ENCODE data around the gene CCDC102B.

Gene CCDC102B

GRCh38 chr18:68818584-68818983, 20.7 kb downstream of the CCDC102B start:
- in situ Hi-C loops (cut with MboI; ENCODE audit: low pct_unique_long_range_greater_than_20kb, low sequenced_read_pairs) = no loop called here
- DNase-seq = no peak

DNA sequence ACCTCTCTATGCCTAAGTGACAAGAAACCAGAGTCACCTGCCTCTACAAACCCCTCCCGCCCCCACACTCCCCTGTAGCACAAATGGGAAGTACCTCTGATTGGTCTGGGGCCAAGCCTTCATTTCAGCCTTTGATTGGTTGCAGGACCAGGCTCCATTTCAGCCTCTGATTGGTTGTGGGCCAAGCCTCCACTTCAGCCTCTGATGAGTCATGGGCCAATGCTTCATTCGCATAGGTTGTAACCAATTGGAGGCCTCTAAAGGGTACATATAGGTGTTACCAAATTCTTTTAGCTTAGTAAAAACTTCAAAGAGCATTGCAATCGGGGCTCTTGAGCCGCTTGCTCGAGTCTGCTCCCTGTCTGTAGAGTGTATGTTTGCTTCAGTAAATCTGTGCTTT, 25.0 kb downstream of the CCDC102B start:
- in situ Hi-C loops (cut with MboI; ENCODE audit: low pct_unique_long_range_greater_than_20kb, low sequenced_read_pairs) = no loop called here
- DNase-seq = no peak

GRCh38 chr18:68826121-68826520, 28.2 kb downstream of the CCDC102B start:
- in situ Hi-C loops (cut with MboI; ENCODE audit: low pct_unique_long_range_greater_than_20kb, low sequenced_read_pairs) = no loop called here
- DNase-seq = no peak

- DNase-seq = no peak
- in situ Hi-C loops (cut with MboI; ENCODE audit: low pct_unique_long_range_greater_than_20kb, low sequenced_read_pairs) = no loop called here
These were observed 32.6 kb downstream of the CCDC102B start for GRCh38 chr18:68830256-68831045.

GRCh38 chr18:68833756-68834155, 35.9 kb downstream of the CCDC102B start:
- DNase-seq = no peak
- in situ Hi-C loops (cut with MboI; ENCODE audit: low pct_unique_long_range_greater_than_20kb, low sequenced_read_pairs) = no loop called here

GRCh38 chr18:68837665-68838451, 40.0 kb downstream of the CCDC102B start:
- in situ Hi-C loops (cut with MboI; ENCODE audit: low pct_unique_long_range_greater_than_20kb, low sequenced_read_pairs) = no loop called here
- no peak for DNase-seq

DNA sequence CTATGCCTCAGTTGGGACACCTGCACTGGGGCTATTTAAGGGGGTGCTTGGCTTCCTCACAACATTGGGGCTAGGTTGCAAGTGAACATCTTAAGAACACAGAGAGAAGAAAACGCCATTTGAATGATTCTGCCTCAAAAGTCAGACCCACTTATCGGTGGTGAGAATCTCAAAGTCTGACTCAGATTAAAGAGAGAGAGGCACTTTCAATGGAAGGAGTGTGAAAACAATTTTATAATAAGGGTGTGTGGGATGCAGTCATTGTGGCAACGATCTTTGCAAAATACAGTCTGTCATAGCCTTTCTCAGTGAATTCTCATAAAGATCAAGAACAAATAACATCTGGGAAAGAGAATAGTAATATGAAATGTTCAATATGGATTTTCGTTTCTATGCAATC, 41.8 kb downstream of the CCDC102B start:
- no peak for DNase-seq
- in situ Hi-C loops (cut with MboI; ENCODE audit: low pct_unique_long_range_greater_than_20kb, low sequenced_read_pairs) = no loop called here

- DNase-seq = peak; percentile 48
- in situ Hi-C loops (cut with MboI; ENCODE audit: low pct_unique_long_range_greater_than_20kb, low sequenced_read_pairs) = no loop called here
These were observed 42.8 kb downstream of the CCDC102B start for GRCh38 chr18:68840554-68841263.

DNA sequence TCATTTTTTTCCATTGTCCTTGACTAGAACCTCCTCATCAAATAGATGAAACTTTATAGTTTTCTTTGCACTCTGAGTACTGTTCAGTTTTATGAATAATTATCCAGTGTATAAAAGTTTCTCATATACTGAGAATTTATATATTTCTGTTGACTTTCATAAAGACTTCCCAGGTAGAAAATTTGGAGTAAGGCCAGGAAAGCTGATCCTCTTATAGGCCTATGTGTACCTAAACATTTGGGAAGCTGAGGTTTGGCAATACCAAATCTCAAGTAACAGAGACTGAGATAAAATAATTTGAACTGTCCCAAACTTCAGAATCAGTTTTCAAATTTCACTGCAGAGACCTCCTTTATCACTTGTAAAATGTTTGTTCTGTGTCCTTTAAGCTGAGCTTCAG, 43.4 kb downstream of the CCDC102B start:
- no peak for DNase-seq
- in situ Hi-C loops (cut with MboI; ENCODE audit: low pct_unique_long_range_greater_than_20kb, low sequenced_read_pairs) = no loop called here

GRCh38 chr18:68842951-68843350, 45.1 kb downstream of the CCDC102B start:
- in situ Hi-C loops (cut with MboI; ENCODE audit: low pct_unique_long_range_greater_than_20kb, low sequenced_read_pairs) = no loop called here
- DNase-seq = no peak

DNA sequence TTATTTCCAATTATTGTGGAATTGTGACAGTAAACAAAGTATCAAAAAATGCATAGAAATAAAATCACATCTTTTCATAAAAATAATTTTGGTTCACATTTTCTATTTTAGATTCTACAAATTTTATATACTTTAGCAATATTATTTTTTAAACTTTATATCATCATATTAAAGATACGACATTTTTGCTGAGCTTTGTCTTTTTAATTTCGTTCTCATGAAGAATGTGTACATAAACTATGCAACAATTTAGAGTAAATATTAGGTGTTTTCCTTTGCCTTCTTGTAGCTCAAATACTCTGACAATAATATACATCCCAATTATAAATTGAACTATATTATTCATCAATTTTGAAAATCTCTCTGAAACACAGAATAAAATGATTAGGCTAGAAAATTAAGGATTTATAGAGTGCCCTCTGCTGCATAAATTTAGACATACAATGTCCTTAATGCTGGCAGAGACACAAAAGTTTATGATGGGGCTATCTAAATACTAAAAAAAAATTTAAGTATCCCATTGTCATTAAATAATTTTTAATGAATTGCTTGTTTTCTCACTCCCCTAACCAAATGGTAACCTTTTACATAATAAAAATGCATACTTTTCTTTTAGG, 45.7 kb downstream of the CCDC102B start:
- DNase-seq = no peak

DNA sequence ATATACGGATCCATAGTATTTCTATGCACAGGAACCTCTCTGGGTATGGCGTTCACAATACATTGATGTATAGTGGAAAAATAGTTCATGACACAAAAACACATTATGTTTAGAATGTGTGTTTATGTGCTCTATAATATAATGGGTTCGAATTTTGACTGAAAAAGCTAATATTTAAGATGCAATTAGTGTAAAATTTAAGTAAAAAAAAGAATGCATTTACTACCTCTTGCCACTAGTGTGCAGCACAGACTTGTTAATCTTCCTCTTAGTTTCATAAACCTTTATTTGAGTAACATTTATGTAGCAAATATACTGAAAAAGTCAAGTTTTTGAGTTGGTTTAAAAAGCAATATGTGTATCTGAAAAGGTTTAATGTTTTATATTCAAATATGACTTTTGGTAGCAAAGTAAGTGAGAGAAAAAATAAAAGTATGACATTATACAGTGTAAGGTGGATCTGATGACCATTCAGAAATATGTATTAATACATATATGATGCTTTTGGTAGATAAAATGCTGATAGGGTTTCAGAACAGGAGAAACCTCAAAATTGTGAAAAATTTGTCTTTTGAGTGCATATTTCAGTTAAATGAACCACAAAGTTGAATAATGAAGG, 49.4 kb downstream of the CCDC102B start:
- DNase-seq = peak; percentile 32
- in situ Hi-C loops (cut with MboI; ENCODE audit: low pct_unique_long_range_greater_than_20kb, low sequenced_read_pairs) = no loop called here

More for the DNA sequence above, 45.7 kb downstream of the CCDC102B start:
- in situ Hi-C loops (cut with MboI; ENCODE audit: low pct_unique_long_range_greater_than_20kb, low sequenced_read_pairs) = no loop called here

GRCh38 chr18:68848242-68848641, 50.4 kb downstream of the CCDC102B start:
- in situ Hi-C loops (cut with MboI; ENCODE audit: low pct_unique_long_range_greater_than_20kb, low sequenced_read_pairs) = no loop called here

GRCh38 chr18:68854786-68855391, 57.0 kb downstream of the CCDC102B start:
- DNase-seq = no peak
- in situ Hi-C loops (cut with MboI; ENCODE audit: low pct_unique_long_range_greater_than_20kb, low sequenced_read_pairs) = no loop called here

More at GRCh38 chr18:68848242-68848641, 50.4 kb downstream of the CCDC102B start:
- no peak for DNase-seq

DNA sequence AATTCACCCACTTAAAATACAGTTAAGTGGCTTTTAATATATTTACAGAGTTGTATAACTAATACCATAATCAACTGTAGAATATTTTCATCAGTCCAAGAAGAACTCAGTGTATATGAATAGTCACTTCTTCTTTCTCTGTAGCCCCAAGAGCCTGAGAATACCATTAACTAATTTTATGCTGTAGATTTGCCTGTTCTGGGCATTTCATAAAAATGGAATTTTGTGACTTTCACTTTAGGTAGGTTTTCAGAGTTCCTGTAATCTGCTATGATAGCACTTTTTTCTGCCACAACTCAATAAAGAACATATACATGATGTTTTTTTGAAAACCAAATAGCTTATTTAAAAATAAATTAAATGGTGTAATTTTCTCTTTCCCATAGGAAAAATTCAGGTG, 57.6 kb downstream of the CCDC102B start:
- DNase-seq = no peak
- in situ Hi-C loops (cut with MboI; ENCODE audit: low pct_unique_long_range_greater_than_20kb, low sequenced_read_pairs) = no loop called here

GRCh38 chr18:68861365-68861764, 63.5 kb downstream of the CCDC102B start:
- DNase-seq = no peak
- in situ Hi-C loops (cut with MboI; ENCODE audit: low pct_unique_long_range_greater_than_20kb, low sequenced_read_pairs) = no loop called here

DNA sequence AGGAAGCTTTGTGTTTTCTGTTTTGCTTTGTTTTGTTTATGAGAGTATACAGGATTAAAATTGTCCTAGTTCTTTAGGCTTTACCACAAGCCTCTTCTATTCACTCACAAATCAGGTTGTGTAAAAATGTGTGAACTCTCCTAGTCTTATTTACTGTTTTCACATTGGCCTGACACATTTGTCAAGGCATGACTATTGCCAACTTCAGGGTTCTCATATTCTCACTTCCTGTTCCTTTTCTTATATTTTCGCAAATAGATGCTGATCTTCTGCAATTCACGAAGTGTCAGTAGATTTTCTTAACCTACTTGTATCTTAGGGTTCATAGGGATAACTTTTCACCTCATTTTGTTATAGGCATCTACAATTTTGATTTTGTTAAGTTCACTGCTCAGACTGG, 67.1 kb downstream of the CCDC102B start:
- in situ Hi-C loops (cut with MboI; ENCODE audit: low pct_unique_long_range_greater_than_20kb, low sequenced_read_pairs) = no loop called here
- DNase-seq = no peak

DNA sequence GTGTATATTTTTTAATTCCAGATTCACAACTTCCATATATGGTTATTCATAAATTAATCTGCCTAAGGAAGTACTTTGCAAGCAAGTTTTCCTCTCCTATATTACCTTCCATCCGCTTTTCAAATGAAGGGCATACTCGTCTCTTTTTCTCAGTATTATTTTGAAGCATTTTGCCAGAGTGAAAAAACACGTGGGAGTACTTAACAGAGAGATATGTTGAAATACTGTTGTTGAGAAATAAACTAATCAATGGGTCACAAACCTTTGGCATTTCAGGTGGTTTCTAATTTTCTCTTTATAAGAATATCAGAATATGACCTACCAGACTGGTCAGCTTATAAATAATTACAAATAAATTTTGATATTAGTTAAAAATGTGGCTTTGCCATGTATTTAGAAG, 67.6 kb downstream of the CCDC102B start:
- in situ Hi-C loops (cut with MboI; ENCODE audit: low pct_unique_long_range_greater_than_20kb, low sequenced_read_pairs) = no loop called here
- no peak for DNase-seq

- no peak for DNase-seq
- in situ Hi-C loops (cut with MboI; ENCODE audit: low pct_unique_long_range_greater_than_20kb, low sequenced_read_pairs) = no loop called here
These were observed 75.1 kb downstream of the CCDC102B start for GRCh38 chr18:68873003-68873402.
